HepG2 (cell line): ENCODE results near the gene JAG1.

Experiments
- KDM5B ChIP-seq: sonication (generic); formaldehyde crosslinking; IDR thresholded peaks from 2 replicates; pipeline ENCODE4 v1.4.0; 2020; ENCODE audit warnings: missing genetic modification reagents, mild to moderate bottlenecking, borderline replicate concordance
- ZNF333 ChIP-seq: sonication (generic); formaldehyde crosslinking; IDR thresholded peaks from 2 replicates; pipeline ENCODE4 v1.4.0; 2020; ENCODE audit warnings: mild to moderate bottlenecking, missing genetic modification reagents, borderline replicate concordance

DNA sequence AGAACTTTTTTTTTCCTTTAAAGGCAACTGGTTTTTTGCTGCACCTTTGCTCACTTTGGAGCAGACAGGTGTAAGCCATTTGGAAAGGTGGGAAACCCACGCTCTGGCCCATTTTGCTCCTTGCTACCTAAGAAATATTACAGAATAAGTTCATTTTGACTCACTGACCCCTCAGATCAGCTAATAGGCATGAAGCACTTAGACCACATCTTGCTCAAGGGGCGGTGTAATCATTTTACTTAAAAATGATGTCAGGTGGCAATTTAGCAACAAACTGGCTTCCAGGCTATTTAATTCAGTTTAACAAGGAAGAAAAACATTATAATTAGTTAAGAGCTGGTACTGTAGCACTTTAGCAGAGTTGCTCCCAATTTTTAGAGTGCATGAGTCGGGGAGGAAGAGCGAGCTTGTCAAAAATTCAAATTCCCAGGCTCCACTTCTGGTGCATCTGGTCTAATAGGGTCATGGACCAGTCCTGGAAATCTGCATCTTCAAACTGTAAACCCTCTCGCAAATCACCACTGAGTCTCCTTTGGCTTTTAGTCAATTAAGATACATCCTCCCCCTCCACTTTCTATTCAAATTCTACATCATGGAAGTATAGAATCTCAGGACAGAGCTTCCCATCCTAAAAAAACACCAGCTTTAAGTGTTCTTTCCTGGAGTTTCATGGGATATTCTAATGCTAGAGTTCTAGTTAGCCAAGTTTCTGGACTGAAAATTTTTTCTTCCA is 38.2 kb downstream of the JAG1 start:
- TF ChIP-seq ZNF333 (CRISPR knock-in tag): no peak
- TF ChIP-seq KDM5B (CRISPR knock-in tag): no peak
